Measurements from ENCODE around the gene BPTF.
A peak's percentile ranks its signal among the peaks of the same experiment; 100 is the strongest.
"Not testable (repeated sequence)": the region's sequence is repeated elsewhere in the genome, so short reads cannot be mapped to it uniquely, and the experiment has no call there.

The BPTF gene

GRCh38 chr17:67902511-67903231 is 77.4 kb downstream of the BPTF start:
- no peak for DNase-seq

GRCh38 chr17:67905298-67905697 is 80.0 kb downstream of the BPTF start:
- not testable (repeated sequence) for DNase-seq

- not testable (repeated sequence) for DNase-seq
Measured at GRCh38 chr17:67910117-67910803, 85.0 kb downstream of the BPTF start.

GRCh38 chr17:67911059-67911782 is 85.9 kb downstream of the BPTF start:
- DNase-seq, result no peak

- DNase-seq, result no peak
Measured at GRCh38 chr17:67912088-67912487, 86.8 kb downstream of the BPTF start.

GRCh38 chr17:67912656-67913055 is 87.4 kb downstream of the BPTF start:
- DNase-seq, result no peak

GRCh38 chr17:67920212-67920611 is 94.9 kb downstream of the BPTF start:
- no peak for DNase-seq

- no peak for DNase-seq
Measured at GRCh38 chr17:67922503-67922902, 97.2 kb downstream of the BPTF start.

GRCh38 chr17:67928842-67929241 is 103.5 kb downstream of the BPTF start:
- DNase-seq, result not testable (repeated sequence)

- DNase-seq, result no peak
Measured at GRCh38 chr17:67931227-67931626, 105.9 kb downstream of the BPTF start.

- DNase-seq, result no peak
Measured at GRCh38 chr17:67942810-67943209, 117.5 kb downstream of the BPTF start.

GRCh38 chr17:67944035-67944434 is 118.7 kb downstream of the BPTF start:
- no peak for DNase-seq

- DNase-seq, result no peak
Measured at GRCh38 chr17:67946513-67946912, 121.2 kb downstream of the BPTF start.

GRCh38 chr17:67947325-67947813 is 122.1 kb downstream of the BPTF start:
- no peak for DNase-seq

GRCh38 chr17:67950945-67951344 is 125.6 kb downstream of the BPTF start:
- no peak for DNase-seq

- DNase-seq, result no peak
Measured at GRCh38 chr17:67959510-67959909, 134.2 kb downstream of the BPTF start.

GRCh38 chr17:67960276-67960675 is 135.0 kb downstream of the BPTF start:
- DNase-seq, result not testable (repeated sequence)

GRCh38 chr17:67962156-67962555 is 136.9 kb downstream of the BPTF start:
- DNase-seq, result not testable (repeated sequence)

- DNase-seq, result peak; percentile 63
Measured at GRCh38 chr17:67963145-67963572, 137.9 kb downstream of the BPTF start.

GRCh38 chr17:67970783-67971182 is 145.5 kb downstream of the BPTF start:
- DNase-seq, result no peak

GRCh38 chr17:67974185-67974584 is 148.9 kb downstream of the BPTF start:
- DNase-seq, result no peak

GRCh38 chr17:67974598-67975066 is 149.3 kb downstream of the BPTF start:
- no peak for DNase-seq

GRCh38 chr17:67976306-67976705 is 151.0 kb downstream of the BPTF start:
- DNase-seq, result not testable (repeated sequence)

All from NCI-H1092 treated with DMSO at 0.1 percent for 48 hours (cell line).